ENCODE data around the gene RAD51D. TPM values are rescaled to one million over a fixed set of nuclear protein-coding genes. Genes with fewer than 3 reads are reported as not detected.
"Not testable (repeated sequence)": the region's sequence is repeated elsewhere in the genome, so short reads cannot be mapped to it uniquely, and the experiment has no call there.

The RAD51D gene
- total RNA-seq, 1 experiment from 2014 or later, result 8.1 TPM

GRCh38 chr17:35146214-35146833, 26.7 kb upstream of the RAD51D start:
- DNase-seq (ENCODE audit: low spot score), result no peak
- in situ Hi-C loops (cut with HindIII; ENCODE audit: low sequenced_read_pairs), result no loop called here

DNA sequence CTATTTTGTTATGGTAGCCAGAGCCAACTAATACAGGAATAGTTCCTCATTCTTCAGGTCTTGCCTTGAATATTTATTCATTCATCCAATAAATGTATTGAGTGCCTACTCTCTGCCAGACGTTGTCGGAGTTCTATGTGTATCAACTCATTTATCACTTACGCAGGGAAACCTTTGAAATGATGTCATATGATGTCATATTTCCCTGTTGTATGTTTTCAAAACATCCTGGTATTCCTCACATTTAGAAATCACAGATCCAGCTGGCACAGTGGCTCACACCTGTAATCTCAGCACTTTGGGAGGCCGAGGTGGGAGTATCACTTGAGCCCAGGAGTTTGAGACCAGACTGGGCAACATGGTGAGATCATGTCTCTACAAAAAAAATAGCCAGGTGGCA, 25.2 kb upstream of the RAD51D start:
- DNase-seq (ENCODE audit: low spot score), result no peak
- in situ Hi-C loops (cut with HindIII; ENCODE audit: low sequenced_read_pairs), result no loop called here

- DNase-seq (ENCODE audit: low spot score), result no peak
- in situ Hi-C loops (cut with HindIII; ENCODE audit: low sequenced_read_pairs), result no loop called here
Observed at GRCh38 chr17:35142467-35142796, 22.8 kb upstream of the RAD51D start.

- peak; percentile 78 for DNase-seq (ENCODE audit: low spot score)
- in situ Hi-C loops (cut with HindIII; ENCODE audit: low sequenced_read_pairs), result no loop called here
Observed at GRCh38 chr17:35141681-35142466, 22.2 kb upstream of the RAD51D start, which contains the start of gene NLE1. NLE1 (minus strand) TSS chr17:35142303; CDS start chr17:35142275, 28 bp downstream.

DNA sequence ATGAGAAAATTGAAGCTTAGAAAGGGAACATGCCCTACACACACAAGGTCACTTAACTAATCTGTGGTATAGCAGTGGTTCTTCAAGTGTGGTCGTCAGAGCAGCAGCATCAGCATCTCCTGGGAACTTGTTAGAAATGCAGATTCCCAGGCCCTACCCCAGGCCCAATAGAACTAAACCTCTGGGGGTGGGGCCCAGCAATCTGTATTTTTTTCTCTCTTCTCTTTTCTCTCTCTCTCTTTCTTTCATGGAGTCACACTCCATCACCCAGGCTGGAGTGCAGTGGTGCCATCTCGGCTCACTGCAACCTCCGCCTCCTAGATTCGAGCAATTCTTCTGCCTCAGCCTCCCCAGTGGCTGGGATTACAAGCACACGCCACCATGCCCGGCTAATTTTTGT, 18.6 kb upstream of the RAD51D start:
- in situ Hi-C loops (cut with HindIII; ENCODE audit: low sequenced_read_pairs), result no loop called here

DNA sequence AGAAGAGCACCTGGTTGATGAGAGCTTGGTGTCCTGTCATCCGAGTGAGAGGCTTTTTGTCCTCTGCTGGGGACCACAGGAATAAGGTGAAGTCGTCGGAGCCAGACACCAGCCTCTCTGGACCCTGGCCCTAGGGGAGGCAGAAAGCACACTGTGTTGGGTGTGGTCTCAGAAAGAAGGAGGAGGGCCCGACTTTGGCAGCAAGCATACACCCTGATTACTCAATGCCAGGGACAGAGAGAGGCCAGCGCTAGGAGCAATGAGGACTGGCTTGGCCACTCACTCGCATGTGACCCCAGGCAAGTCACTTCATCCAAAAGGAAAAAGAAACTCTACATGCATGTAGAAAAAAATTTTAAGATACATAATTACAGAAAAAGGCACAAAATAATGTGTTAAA, 15.7 kb upstream of the RAD51D start:
- DNase-seq (ENCODE audit: low spot score), result no peak
- in situ Hi-C loops (cut with HindIII; ENCODE audit: low sequenced_read_pairs), result no loop called here

More for the DNA sequence above, 18.6 kb upstream of the RAD51D start:
- DNase-seq (ENCODE audit: low spot score), result no peak

GRCh38 chr17:35132816-35133550, 13.3 kb upstream of the RAD51D start:
- DNase-seq (ENCODE audit: low spot score), result no peak

GRCh38 chr17:35132099-35132498, 12.4 kb upstream of the RAD51D start:
- DNase-seq (ENCODE audit: low spot score), result no peak
- in situ Hi-C loops (cut with HindIII; ENCODE audit: low sequenced_read_pairs), result no loop called here

More at GRCh38 chr17:35132816-35133550, 13.3 kb upstream of the RAD51D start:
- in situ Hi-C loops (cut with HindIII; ENCODE audit: low sequenced_read_pairs), result no loop called here

DNA sequence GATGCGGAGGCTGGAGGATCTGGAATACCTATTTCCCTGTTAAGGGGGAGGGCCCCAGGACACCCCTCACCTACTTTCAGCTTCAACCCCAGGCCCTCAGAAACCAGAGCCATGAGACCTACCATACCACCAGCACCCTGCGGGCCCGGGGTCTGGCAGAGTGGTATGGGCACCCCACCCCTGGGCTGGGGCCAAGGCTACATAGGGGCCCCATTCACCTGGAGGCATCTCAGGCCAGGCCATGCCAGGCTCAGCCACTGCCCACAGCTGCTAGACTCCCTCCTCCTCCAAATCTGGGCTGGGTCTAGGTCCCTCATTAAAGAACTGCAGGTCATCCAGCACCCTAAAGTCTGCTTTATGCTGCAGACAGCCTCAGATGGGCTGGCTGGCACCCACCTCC, 10.7 kb upstream of the RAD51D start:
- no peak for DNase-seq (ENCODE audit: low spot score)
- in situ Hi-C loops (cut with HindIII; ENCODE audit: low sequenced_read_pairs), result no loop called here

GRCh38 chr17:35129973-35130351, 10.3 kb upstream of the RAD51D start:
- DNase-seq (ENCODE audit: low spot score), result no peak
- in situ Hi-C loops (cut with HindIII; ENCODE audit: low sequenced_read_pairs), result no loop called here

DNA sequence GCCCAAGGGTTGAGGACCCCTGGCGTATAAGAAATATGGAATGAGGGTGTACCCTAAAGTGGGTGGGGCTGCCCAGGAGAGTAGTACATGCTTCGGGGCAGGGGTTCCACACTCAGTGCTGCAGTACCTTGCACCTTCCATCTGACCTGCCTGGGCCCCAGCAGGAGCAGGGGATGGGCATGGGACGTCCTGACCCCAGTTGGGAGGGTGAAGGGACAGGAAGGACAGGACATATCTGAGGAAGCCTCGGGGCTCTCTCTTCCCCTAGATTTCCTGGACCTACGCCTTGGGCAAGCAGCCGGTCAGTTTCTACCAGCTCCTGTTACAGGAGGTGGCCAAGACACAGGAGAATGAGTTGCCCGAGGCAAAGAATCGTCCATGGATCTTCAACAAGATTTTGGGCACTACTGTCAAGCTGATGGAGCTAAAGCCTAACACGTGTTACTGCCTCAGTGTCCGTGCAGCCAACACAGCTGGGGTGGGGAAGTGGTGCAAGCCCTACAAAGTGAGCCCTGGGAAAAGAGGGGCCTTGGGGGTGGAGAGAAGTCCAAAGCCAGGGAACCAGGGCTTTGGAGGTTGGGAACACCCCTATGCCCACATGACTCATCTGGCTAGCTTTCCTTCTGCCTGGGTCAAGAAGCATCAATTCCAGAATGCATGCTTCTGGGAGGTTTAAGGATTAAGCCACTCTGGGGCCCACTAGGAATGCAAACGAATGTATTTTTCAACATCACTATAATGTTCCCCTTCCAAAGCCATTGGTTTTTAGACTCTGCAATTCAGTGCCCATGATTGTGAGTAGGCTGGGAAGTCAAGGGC, 9.7 kb upstream of the RAD51D start:
- DNase-seq (ENCODE audit: low spot score), result no peak
- in situ Hi-C loops (cut with HindIII; ENCODE audit: low sequenced_read_pairs), result no loop called here

DNA sequence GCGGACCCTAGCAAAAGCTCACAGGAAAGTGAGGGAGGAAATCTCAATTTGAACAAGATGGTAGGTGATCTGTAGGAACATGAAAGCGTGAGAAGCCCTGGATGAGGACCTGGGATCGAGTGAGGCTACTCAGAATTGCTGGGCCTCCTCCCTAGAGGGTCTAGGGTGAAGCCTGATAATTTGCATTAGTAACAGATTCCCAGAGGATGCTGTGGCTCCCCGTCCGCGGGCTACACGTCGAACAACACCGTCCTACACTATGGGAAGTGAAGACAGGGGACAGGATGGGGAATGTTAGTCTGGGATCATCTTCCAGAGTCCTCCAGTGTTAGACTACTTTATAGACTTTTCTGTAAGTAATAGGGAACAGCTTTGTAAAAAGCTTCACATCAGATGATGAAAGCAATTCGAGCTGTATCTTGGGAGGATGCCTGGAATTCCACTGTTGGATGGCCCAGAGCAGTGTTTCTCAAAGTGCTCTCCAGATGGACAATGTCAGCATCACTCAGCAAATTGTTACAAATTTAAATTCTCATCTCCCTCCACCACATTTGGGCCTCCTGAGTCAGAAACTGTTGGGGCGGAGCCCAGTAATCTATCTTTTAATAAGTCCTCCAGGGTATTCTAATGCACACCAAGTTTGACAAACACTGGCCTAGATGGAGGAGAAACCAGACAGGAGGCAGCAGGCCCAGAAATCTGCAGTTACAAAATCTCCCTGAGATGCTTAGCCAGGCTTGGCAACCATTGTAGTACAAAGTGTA, 8.3 kb upstream of the RAD51D start:
- in situ Hi-C loops (cut with HindIII; ENCODE audit: low sequenced_read_pairs), result no loop called here
- DNase-seq (ENCODE audit: low spot score), result no peak

- in situ Hi-C loops (cut with HindIII; ENCODE audit: low sequenced_read_pairs), result loop anchor here (25.0 kb wide), 1 partner anchor 134 kb away; the partner anchor contains the start of gene LIG3
- no peak for DNase-seq (ENCODE audit: low spot score)
Observed at GRCh38 chr17:35121315-35121714, 1.7 kb upstream of the RAD51D start, which contains the start of gene FNDC8. FNDC8 (plus strand) TSS chr17:35121615; CDS start chr17:35121694, 79 bp downstream.

DNA sequence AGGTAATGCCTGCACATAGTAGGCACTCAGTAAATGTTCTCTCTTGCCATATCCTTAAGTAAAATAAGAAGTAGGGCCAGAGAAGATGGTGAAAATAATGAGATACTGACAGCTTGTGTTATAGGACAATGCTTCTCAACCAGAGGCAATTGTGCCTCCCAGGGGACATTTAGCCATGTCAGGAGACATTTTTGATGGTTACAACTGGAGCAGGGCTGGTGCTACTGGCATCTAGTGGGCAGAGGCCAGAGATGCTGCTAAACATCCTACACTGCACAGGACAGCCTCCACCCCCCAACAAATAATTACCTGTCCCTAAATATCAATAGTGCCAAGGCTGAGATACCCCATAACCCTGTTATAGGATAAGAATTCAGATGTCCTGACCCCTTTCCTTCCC, 1.7 kb downstream of the RAD51D start:
- in situ Hi-C loops (cut with HindIII; ENCODE audit: low sequenced_read_pairs), result loop anchor here (25.0 kb wide), 1 partner anchor 131 kb away; the partner anchor contains the start of gene LIG3
- DNase-seq (ENCODE audit: low spot score), result no peak

DNA sequence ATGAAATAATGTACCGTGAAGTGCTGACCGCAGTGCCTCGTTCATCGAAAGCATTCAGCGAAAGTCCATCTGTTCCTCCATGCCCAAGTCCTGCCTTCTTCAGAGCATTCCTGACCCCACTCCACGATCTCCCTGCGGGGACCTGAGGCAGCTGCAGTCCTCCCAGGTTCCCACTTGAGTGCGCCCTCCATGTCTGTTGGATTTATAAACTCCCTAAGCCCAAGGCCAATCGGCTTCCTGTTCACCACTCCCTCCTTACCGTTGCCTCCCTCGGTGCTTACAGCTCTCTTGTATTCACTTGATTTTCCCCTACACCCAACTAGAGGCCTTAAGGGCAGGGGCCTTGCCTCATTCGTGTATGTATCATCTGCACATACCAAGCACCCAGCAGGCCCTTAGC, 2.8 kb downstream of the RAD51D start:
- in situ Hi-C loops (cut with HindIII; ENCODE audit: low sequenced_read_pairs), result loop anchor here (25.0 kb wide), 1 partner anchor 130 kb away; the partner anchor contains the start of gene LIG3
- no peak for DNase-seq (ENCODE audit: low spot score)

DNA sequence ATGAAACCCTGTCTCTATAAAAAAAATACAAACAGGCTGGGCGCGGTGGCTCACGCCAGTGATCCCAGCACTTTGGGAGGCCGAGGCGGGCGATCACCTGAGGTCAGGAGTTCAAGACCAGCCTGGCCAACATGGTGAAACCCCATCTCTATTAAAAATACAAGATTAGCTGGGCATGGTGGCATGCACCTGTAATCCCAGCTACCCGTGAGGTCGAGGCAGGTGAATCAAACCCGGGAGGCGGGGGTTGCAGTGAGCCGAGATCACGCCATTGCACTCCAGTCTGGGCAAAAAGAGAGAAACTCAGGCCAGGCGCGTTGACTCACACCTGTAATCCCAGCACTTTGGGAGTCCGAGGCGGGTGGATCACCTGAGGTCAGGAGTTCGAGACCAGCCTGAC, 8.9 kb downstream of the RAD51D start:
- in situ Hi-C loops (cut with HindIII; ENCODE audit: low sequenced_read_pairs), result loop anchor here (25.0 kb wide), 1 partner anchor 123 kb away; the partner anchor contains the start of gene LIG3
- DNase-seq (ENCODE audit: low spot score), result not testable (repeated sequence)

DNA sequence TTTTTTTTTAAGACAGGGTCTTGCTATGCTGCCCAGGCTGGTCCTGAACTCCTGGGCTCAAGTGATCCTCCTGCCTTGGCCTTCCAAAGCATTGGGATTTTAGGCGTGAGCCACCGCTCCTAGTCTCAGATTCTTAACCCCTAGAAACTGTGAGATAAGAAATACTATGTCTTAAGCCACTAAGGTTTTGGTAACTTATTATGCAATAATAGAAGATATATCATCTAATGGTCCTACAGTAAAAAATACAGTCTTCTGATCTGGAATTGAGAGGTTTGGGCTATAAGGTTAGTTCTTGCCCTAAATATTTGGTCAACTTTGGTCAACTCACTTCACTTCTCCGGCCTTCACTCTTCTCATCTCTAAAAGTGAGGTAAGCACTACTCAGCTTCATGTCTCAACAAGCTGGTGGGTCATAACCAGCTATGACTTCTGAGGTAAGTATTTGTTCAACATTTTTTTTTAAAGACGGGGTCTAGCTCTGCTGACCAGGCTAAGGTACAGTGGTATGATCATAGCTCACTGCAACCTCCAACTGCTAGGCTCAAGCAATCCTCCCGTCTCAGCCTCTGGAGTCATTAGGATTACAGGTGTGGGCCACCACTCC, 14.7 kb downstream of the RAD51D start:
- in situ Hi-C loops (cut with HindIII; ENCODE audit: low sequenced_read_pairs), result loop anchor here (25.0 kb wide), 1 partner anchor 118 kb away; the partner anchor contains the start of gene LIG3
- no peak for DNase-seq (ENCODE audit: low spot score)

DNA sequence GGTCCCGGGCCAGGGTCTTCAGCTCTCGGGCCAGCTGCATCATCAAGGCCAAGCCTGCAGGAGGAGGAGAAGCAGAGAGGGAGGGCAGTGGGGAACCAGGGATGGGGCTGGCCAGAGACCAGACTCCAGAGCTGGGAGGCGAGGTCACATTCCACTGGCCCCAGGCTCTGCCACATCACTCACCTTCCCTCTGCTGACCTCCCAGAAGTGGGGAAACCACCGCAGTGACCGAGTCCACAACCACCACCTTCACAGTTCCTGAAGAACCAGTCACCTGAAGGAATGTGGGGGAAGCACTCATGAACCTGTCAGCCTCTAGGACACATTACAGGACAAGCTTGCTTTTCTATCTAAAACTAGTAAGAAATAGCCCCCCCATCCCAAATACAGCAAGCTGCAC, 16.4 kb downstream of the RAD51D start:
- in situ Hi-C loops (cut with HindIII; ENCODE audit: low sequenced_read_pairs), result loop anchor here (25.0 kb wide), 1 partner anchor 116 kb away; the partner anchor contains the start of gene LIG3
- no peak for DNase-seq (ENCODE audit: low spot score)
